MCF 10A (cell line): ENCODE results near the gene PODXL2. TPM values are rescaled to one million over a fixed set of nuclear protein-coding genes. Genes with fewer than 3 reads are reported as not detected.

ENCODE experiments used
- BruUV-seq: library from RNA; stranded (reverse); fragments of 400-500 nt; replicated peaks from 2 replicates; lab custom pipeline; 2021; lab: Mats Ljungman, UMichigan
- CTCF ChIA-PET: fragments of 300-600 bp; sonication (Branson Sonifier 250); formaldehyde crosslinking; extraction: SDS; loops from one replicate; lab custom pipeline; 2021; ENCODE audit warnings: antibody characterized with exemption, inconsistent platforms; lab: Yijun Ruan, JAX
- POLR2A ChIA-PET: fragments of 300-600, 350-650 bp; sonication (Branson Sonifier 250); formaldehyde crosslinking; extraction: SDS; loops from one replicate; lab custom pipeline; 2020; ENCODE audit warnings: antibody characterized with exemption, inconsistent platforms; lab: Yijun Ruan, JAX
- DNase-seq: peaks from one replicate; pipeline ENCODE4 v3.0.0-alpha.2; 2018; ENCODE audit not compliant: unreplicated experiment
- H3K27ac Mint-ChIP-seq: one replicate; pipeline ENCODE4 v1.8.0; 2022; ENCODE audit warnings: mild to moderate bottlenecking, low read depth, mixed read lengths; ENCODE audit not compliant: unreplicated experiment
- H3K27me3 Mint-ChIP-seq: one replicate; pipeline ENCODE4 v1.8.0; 2022; ENCODE audit warnings: mixed read lengths; ENCODE audit not compliant: insufficient read depth, unreplicated experiment
- H3K36me3 Mint-ChIP-seq: one replicate; pipeline ENCODE4 v1.8.0; 2022; ENCODE audit warnings: mild to moderate bottlenecking, moderate library complexity, mixed read lengths; ENCODE audit not compliant: insufficient read depth, unreplicated experiment
- H3K4me1 Mint-ChIP-seq: one replicate; pipeline ENCODE4 v1.8.0; 2022; ENCODE audit warnings: mixed read lengths; ENCODE audit not compliant: insufficient read depth, unreplicated experiment
- H3K4me3 Mint-ChIP-seq: one replicate; pipeline ENCODE4 v1.8.0; 2022; ENCODE audit warnings: mild to moderate bottlenecking, moderate library complexity, mixed read lengths; ENCODE audit not compliant: unreplicated experiment
- H3K9me3 Mint-ChIP-seq: one replicate; pipeline ENCODE4 v1.8.0; 2022; ENCODE audit warnings: mixed read lengths; ENCODE audit not compliant: unreplicated experiment
- CTCF ChIP-seq: fragments of 200-600 bp; IDR thresholded peaks from one replicate; pipeline ENCODE4 v1.8.0; 2022; ENCODE audit warnings: antibody characterized with exemption, mild to moderate bottlenecking; ENCODE audit not compliant: unreplicated experiment
- intact Hi-C: fragments of 100-400 bp; cut with micrococcal nuclease; formaldehyde crosslinking; loops from 2 replicates; pipeline ENCODE4 v1.14.1; 2022
- total RNA-seq: library from RNA; stranded (reverse); gene quantifications from 2 replicates; pipeline ENCODE4 v1.2.3, GENCODE V29; 2022

Gene PODXL2
- total RNA-seq, 1 experiment from 2014 or later: 10.1 TPM

- DNase-seq: no peak
- CTCF ChIA-PET: interaction anchor here (0.6 to 4.7 kb wide), 3 partner anchors 10 to 548 kb away, joined by 3 to 43 read pairs (median 4); no protein-coding TSS in a partner anchor
- no peaks in the 10 kb centered on the region for H3K9me3 Mint-ChIP-seq
- H3K4me3 Mint-ChIP-seq: no peak overlapping the region
- H3K36me3 Mint-ChIP-seq: peaks cover 58% of the 10 kb centered on the region
- intact Hi-C loops: no loop called here
- no peak overlapping the region for H3K27ac Mint-ChIP-seq
- no TSS peak for BruUV-seq
- peaks cover 14% of the 10 kb centered on the region for H3K4me1 Mint-ChIP-seq
- H3K27me3 Mint-ChIP-seq: no peaks in the 10 kb centered on the region
- POLR2A ChIA-PET: interaction anchor here (0.5 kb wide), 1 partner anchor 1113 kb away, joined by 3 read pairs; no protein-coding TSS in a partner anchor
- TF ChIP-seq CTCF: no peak
Observed at GRCh38 chr3:127585163-127585812, 43.7 kb upstream of the PODXL2 start.

GRCh38 chr3:127585813-127586413, 43.1 kb upstream of the PODXL2 start:
- H3K27me3 Mint-ChIP-seq: no peaks in the 10 kb centered on the region
- H3K9me3 Mint-ChIP-seq: no peaks in the 10 kb centered on the region
- H3K4me3 Mint-ChIP-seq: no peak overlapping the region
- ChIA-PET POLR2A (interaction anchor here (0.5 kb wide), 2 partner anchors 425 to 1113 kb away, joined by 3 to 4 read pairs; no protein-coding TSS in a partner anchor), CTCF (interaction anchor here (0.6 to 4.7 kb wide), 4 partner anchors 11 to 1061 kb away, joined by 3 to 43 read pairs (median 4); no protein-coding TSS in a partner anchor)
- TF ChIP-seq CTCF: no peak
- BruUV-seq: no TSS peak
- H3K27ac Mint-ChIP-seq: no peak overlapping the region
- peaks cover 58% of the 10 kb centered on the region for H3K36me3 Mint-ChIP-seq
- intact Hi-C loops: no loop called here
- no peak for DNase-seq
- H3K4me1 Mint-ChIP-seq: peaks cover 14% of the 10 kb centered on the region

- POLR2A ChIA-PET: interaction anchor here (0.6 kb wide), 1 partner anchor 1503 kb away, joined by 3 read pairs; no protein-coding TSS in a partner anchor
- no peak for DNase-seq
- CTCF ChIA-PET: interaction anchor here (0.6 to 2.2 kb wide), 3 partner anchors 13 to 202 kb away, joined by 3 to 15 read pairs (median 4); no protein-coding TSS in a partner anchor
- no peaks in the 10 kb centered on the region for H3K9me3 Mint-ChIP-seq
- no peak overlapping the region for H3K4me3 Mint-ChIP-seq
- BruUV-seq: no TSS peak
- no peaks in the 10 kb centered on the region for H3K27me3 Mint-ChIP-seq
- H3K36me3 Mint-ChIP-seq: peaks cover 44% of the 10 kb centered on the region
- H3K4me1 Mint-ChIP-seq: peaks cover 25% of the 10 kb centered on the region
- no peak overlapping the region for H3K27ac Mint-ChIP-seq
- no peak for TF ChIP-seq CTCF
- intact Hi-C loops: no loop called here
Observed at GRCh38 chr3:127587876-127588275, 41.1 kb upstream of the PODXL2 start.
